Placental epithelial cell (primary cell): Measurements from ENCODE around the gene BMP3. TPM values are rescaled to one million over a fixed set of nuclear protein-coding genes. Genes with fewer than 3 reads are reported as not detected.

ENCODE experiments used
- total RNA-seq: library from RNA; depleted of rRNA; stranded (reverse); fragments of >200 nt; gene quantifications from 2 replicates; pipeline ENCODE4 v1.2.3, GENCODE V29; 2012

Gene BMP3
- total RNA-seq: not detected in 2 replicates

GRCh38 chr4:81030061-81030980 lies at the start of gene BMP3:
Gene BMP3, plus strand, starts transcription at chr4:81030708. Its CDS starts 577 bp downstream, at chr4:81031285.

Other genes starting within 250 kb of the BMP3 start
- gene PRKG2, start 184.5 kb downstream of the BMP3 start, total RNA-seq: 0.11 and 0.39 TPM in 2 replicates